Heart left ventricle (tissue), 16 donors: ENCODE data around the gene ERBIN. TPM values are rescaled to one million over a fixed set of nuclear protein-coding genes. Genes with fewer than 3 reads are reported as not detected.
A peak's percentile ranks its signal among the peaks of the same experiment; 100 is the strongest.

ENCODE experiments used
- ATAC-seq, 4 donors: fragments of 200-7000 bp; cut with Tn5 transposase; one replicate each; pipeline ENCODE4 v1.9.1; 2020 to 2022; ENCODE audit warnings: moderate library complexity in 4 of 4, mild to moderate bottlenecking in 3 of 4, moderate number of reproducible peaks in 1 of 4
- DNase-seq, 5 donors: peaks; one replicate each; pipeline ENCODE4 v3.0.0-alpha.2; 2020
- H3K27ac ChIP-seq, 12 donors: fragments of 200-600 bp; sonication (generic) in 4 of 12; one replicate each; pipeline versions ENCODE4 v1.5.0 to v1.8.0; 2016 to 2022; ENCODE audit warnings: mild to moderate bottlenecking in 2 of 12
- H3K27me3 ChIP-seq, 9 donors: fragments of 200-600 bp; sonication (generic) in 2 of 9; one replicate each; pipeline versions ENCODE4 v1.5.1 to v1.8.0; 2016 to 2022; ENCODE audit warnings: mild to moderate bottlenecking in 3 of 9
- H3K36me3 ChIP-seq, 9 donors: fragments of 200-600 bp; sonication (generic) in 2 of 9; one replicate each; pipeline versions ENCODE4 v1.5.0 to v1.8.0; 2018 to 2022; ENCODE audit warnings: mild to moderate bottlenecking in 2 of 9
- H3K4me1 ChIP-seq, 12 donors: fragments of 200-600 bp; sonication (generic) in 4 of 12; one replicate each; pipeline versions ENCODE4 v1.5.0 to v1.8.0; 2016 to 2022; ENCODE audit warnings: mild to moderate bottlenecking in 3 of 12
- H3K4me3 ChIP-seq, 12 donors: fragments of 200-600 bp; sonication (generic) in 4 of 12; one replicate each; pipeline versions ENCODE4 v1.5.0 to v1.8.0; 2017 to 2022; ENCODE audit warnings: mild to moderate bottlenecking in 9 of 12, moderate library complexity in 4 of 12
- H3K9me3 ChIP-seq, 12 donors: fragments of 200-600 bp; sonication (generic) in 4 of 12; one replicate each; pipeline versions ENCODE4 v1.5.0 to v1.8.0; 2016 to 2022; ENCODE audit warnings: mild to moderate bottlenecking in 1 of 12
- POLR2A ChIP-seq, 2 donors: fragments of 450-650 bp; IDR thresholded peaks; one replicate each; pipeline ENCODE4 v1.6.1; 2017; ENCODE audit warnings: antibody characterized with exemption in 2 of 2, mild to moderate bottlenecking in 2 of 2, moderate library complexity in 2 of 2
- WGBS, 4 donors: extraction: QIAGEN DNeasy Blood & Tissue Kit in 2 of 4; methylation state at CpG; one replicate each; pipeline versions ENCODE4 v1.1.5 to v1.1.7; 2013 to 2018; 5-methylcytosine and 5-hydroxymethylcytosine counted together
- intact Hi-C, 10 donors: fragments of 100-400 bp; cut with DNase I; formaldehyde crosslinking; loops; one replicate each; pipeline versions ENCODE4 v1.11.1 to v1.14.2; 2022
- polyA plus RNA-seq, 2 donors: library from polyadenylated mRNA; stranded (reverse); fragments of 200-250 nt; gene quantifications; one replicate each; pipeline ENCODE4 v1.2.3, GENCODE V29; 2013
- total RNA-seq, 9 donors: library from RNA; depleted of rRNA in 2 of 9; stranded (reverse); fragments of >200 nt in 2 of 9; fragmentation: NEBNext Ultra II Directional in 3 of 9; extraction: Animal tissue kit (Norgen Biotek cat#: 25700) in 3 of 9; gene quantifications; one replicate each; pipeline versions ENCODE4 v1.1.0 to v1.2.4, GENCODE V29; 2016 to 2023
- TF ChIP-seq, protein P1 (sequence below), 12 donors: fragments of 200-600 bp; sonication (generic) in 4 of 12; IDR thresholded peaks; one replicate each; pipeline versions ENCODE4 v1.5.0 to v1.8.0; 2018 to 2022; ENCODE audit warnings: antibody characterized with exemption in 12 of 12, mild to moderate bottlenecking in 5 of 12
- donor health status: ischemic (EF 13 %, LVEDD 7.1; RV severe dilation, severe dysfunction).
- donor health status: healthy with polysubstance abuse.
- donor health status: DM: no; HTN: yes; CAD: no.
- donor health status: DM: no; HTN: no; CAD: no.
- donor health status: ischemic (EF 25% LVEDD 6.9; RV normal size, moderate dysfunction).
- donor health status: ischemic (EF 25% LVEDD 5.7; RV mildly dilated, moderate dysfunction).
- donor health status: healthy.
- donor health status: DM: yes; HTN: yes; CAD: no.
- donor health status: ischemic (EF 35%, LVEDD 5.7; RV mildly dilated, moderate dysfunction).
- donor health status: nonischemic (EF 11% LVEDD 7.7; RV severe dilation, severe dysfunction).
- donor health status: DM: yes; HTN: yes; CAD: no.
- donor health status: PGD.
- donor health status: ischemic (EF 29% LVEDD 5.4; RV normal size, mild dysfunction).
- donor health status: nonischemic (EF 23%, LVEDD 6.1; RV moderate dilation, normal function).

The ERBIN gene
- total and polyA plus RNA-seq, 11 donors, result 6.7 to 59.1 (median 37.5) TPM

DNA sequence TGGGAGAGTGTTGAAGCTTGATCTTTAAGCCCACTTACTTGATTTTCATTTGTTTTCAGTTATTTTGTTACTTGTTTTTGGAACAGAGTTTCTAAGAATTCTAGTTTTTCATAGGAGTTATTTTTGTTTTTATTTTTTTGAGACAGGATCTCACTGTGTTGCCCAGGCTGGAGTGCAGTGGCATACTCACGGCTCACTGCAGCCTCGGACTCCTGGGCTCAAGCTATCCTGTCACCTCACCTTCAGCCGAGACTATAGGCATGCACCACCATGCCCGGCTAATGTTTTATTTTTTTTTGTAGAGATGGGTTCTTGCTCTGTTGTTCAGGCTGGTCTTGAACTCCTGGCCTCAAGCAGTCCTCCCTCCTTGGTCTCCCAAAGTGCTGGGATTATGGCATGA lies 6.3 kb downstream of the ERBIN start:
- Histone ChIP-seq H3K4me3 (no peak overlapping the region), H3K27ac (no peak overlapping the region), H3K4me1 (peaks cover 1 to 77% (median 45%) of the 10 kb centered on the region in 12 donors), H3K27me3 (no peaks in the 10 kb centered on the region), H3K36me3 (peaks cover 0 to 16% (median 0%) of the 10 kb centered on the region in 9 donors), H3K9me3 (no peaks in the 10 kb centered on the region)
- 95 to 98% (median 97%) methylated on average over 4 of the region's 4 CpGs for WGBS, 4 donors
- TF ChIP-seq, protein P1, sequence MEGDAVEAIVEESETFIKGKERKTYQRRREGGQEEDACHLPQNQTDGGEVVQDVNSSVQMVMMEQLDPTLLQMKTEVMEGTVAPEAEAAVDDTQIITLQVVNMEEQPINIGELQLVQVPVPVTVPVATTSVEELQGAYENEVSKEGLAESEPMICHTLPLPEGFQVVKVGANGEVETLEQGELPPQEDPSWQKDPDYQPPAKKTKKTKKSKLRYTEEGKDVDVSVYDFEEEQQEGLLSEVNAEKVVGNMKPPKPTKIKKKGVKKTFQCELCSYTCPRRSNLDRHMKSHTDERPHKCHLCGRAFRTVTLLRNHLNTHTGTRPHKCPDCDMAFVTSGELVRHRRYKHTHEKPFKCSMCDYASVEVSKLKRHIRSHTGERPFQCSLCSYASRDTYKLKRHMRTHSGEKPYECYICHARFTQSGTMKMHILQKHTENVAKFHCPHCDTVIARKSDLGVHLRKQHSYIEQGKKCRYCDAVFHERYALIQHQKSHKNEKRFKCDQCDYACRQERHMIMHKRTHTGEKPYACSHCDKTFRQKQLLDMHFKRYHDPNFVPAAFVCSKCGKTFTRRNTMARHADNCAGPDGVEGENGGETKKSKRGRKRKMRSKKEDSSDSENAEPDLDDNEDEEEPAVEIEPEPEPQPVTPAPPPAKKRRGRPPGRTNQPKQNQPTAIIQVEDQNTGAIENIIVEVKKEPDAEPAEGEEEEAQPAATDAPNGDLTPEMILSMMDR (IDR thresholded peaks at IDR 0.05), result no peak
- TF ChIP-seq POLR2A (IDR thresholded peaks at IDR 0.05), result no peak
- DNase-seq (no peak), ATAC-seq (no peak)
- intact Hi-C loops, result no loop called here

DNA sequence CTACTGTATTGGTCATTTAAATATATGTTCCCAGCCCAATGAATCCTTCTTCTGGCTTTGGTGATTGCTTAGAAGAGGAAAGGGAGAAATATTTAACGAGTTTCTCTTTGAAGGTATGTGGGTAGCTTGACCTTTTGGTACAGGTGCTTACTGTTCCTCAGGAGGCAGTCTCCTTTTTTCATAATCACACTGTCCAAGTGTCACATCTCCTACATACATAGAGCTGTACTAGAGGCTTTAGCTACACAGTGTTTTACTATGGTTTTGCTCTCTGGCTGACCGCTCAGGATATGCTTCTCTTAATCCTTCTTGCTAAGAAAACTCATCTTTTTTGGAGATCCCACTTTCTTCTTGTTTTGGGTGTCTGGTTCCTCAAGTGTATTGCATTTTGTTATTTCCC lies 6.9 kb downstream of the ERBIN start:
- H3K27ac ChIP-seq, result peak overlapping the region in 5 of 12 donors; percentile 1 to 45 (median 16)
- peaks cover 4 to 76% (median 45%) of the 10 kb centered on the region in 12 donors for H3K4me1 ChIP-seq
- DNase-seq (no peak), ATAC-seq (peak in 1 of 4 donors; percentile 30)
- no peaks in the 10 kb centered on the region for H3K27me3 ChIP-seq
- intact Hi-C loops, result no loop called here
- WGBS, 4 donors, result 64 to 76% (median 67%) methylated on average over 2 of the region's 2 CpGs
- no peak overlapping the region for H3K4me3 ChIP-seq
- TF ChIP-seq, protein P1 (IDR thresholded peaks at IDR 0.05), result no peak
- no peak for TF ChIP-seq POLR2A (IDR thresholded peaks at IDR 0.05)
- peaks cover 0 to 16% (median 0%) of the 10 kb centered on the region in 9 donors for H3K36me3 ChIP-seq
- no peaks in the 10 kb centered on the region for H3K9me3 ChIP-seq

DNA sequence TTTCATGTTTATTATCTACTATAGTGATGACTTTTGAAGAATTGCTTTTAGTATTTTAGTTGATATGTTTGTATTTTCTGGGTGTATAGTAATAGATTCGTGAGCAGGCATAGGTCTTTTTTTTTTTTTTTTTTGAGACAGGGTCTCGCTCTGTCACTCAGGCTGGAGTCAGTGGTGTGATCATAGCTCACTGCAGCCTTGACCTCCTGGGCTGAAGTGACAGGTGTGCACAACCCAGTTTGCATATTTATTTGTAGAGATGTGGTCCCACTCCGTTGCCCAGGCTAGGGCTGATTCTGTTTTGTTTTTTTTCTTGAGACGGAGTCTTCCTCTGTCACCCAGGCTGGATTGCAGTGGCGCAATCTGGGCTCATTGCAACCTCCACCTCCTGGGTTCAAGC lies 11.9 kb downstream of the ERBIN start:
- DNase-seq (no peak), ATAC-seq (no peak)
- TF ChIP-seq, protein P1 (IDR thresholded peaks at IDR 0.05), result no peak
- no peak for TF ChIP-seq POLR2A (IDR thresholded peaks at IDR 0.05)
- no peaks in the 10 kb centered on the region for H3K36me3 ChIP-seq
- no peak overlapping the region for H3K27ac ChIP-seq
- peaks cover 0 to 40% (median 28%) of the 10 kb centered on the region in 12 donors for H3K4me1 ChIP-seq
- intact Hi-C loops, result no loop called here
- no peaks in the 10 kb centered on the region for H3K27me3 ChIP-seq
- no peaks in the 10 kb centered on the region for H3K9me3 ChIP-seq
- H3K4me3 ChIP-seq, result no peak overlapping the region
- WGBS, 4 donors, result 92 to 98% (median 96%) methylated on average over 5 of the region's 5 CpGs

DNA sequence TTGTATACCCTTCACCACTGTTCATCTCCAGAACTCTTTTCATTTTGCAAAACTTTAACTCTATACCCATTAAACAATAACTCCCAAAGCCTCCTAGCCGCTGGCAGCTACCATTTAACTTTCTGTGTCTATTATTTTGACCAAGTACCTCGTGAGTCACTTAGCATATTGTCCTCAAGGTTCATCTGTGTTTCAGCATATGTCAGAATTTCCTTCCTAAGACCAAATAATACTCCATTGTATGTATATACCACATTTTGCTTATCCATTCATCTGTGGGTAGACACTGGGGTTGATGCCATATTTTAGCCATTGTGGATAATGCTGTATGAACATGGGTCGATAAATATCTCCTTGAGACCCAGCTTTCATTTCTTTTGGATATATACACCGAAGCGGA lies 17.4 kb downstream of the ERBIN start:
- intact Hi-C loops, result no loop called here
- H3K4me3 ChIP-seq, result no peak overlapping the region
- 91 to 96% (median 93%) methylated on average over 5 of the region's 5 CpGs for WGBS, 4 donors
- H3K36me3 ChIP-seq, result peaks cover 0 to 2% (median 0%) of the 10 kb centered on the region in 9 donors
- no peaks in the 10 kb centered on the region for H3K27me3 ChIP-seq
- H3K9me3 ChIP-seq, result no peaks in the 10 kb centered on the region
- ATAC-seq (no peak), DNase-seq (no peak)
- H3K27ac ChIP-seq, result no peak overlapping the region
- TF ChIP-seq, protein P1 (IDR thresholded peaks at IDR 0.05), result no peak
- TF ChIP-seq POLR2A (IDR thresholded peaks at IDR 0.05), result no peak
- H3K4me1 ChIP-seq, result peaks cover 0 to 5% (median 0%) of the 10 kb centered on the region in 12 donors
